Loucy (cell line): ENCODE data around the gene HOMER3.

Source experiments
- H2AFZ ChIP-seq: fragments of 200-600 bp; sonication (generic); 2 replicates; pipeline ENCODE4 v1.6.0; 2016; ENCODE audit warnings: antibody characterized with exemption, mild to moderate bottlenecking, low read length, moderate library complexity
- H3F3A ChIP-seq: fragments of 200-600 bp; 2 replicates; pipeline ENCODE4 v1.6.0; 2016; ENCODE audit warnings: antibody characterized with exemption, low read depth, mild to moderate bottlenecking
- H3K27me3 ChIP-seq: fragments of 200-600 bp; sonication (generic); 2 replicates; pipeline ENCODE4 v1.6.1; 2014; ENCODE audit warnings: low read length, mild to moderate bottlenecking; ENCODE audit not compliant: insufficient read depth, poor library complexity, severe bottlenecking
- H3K36me3 ChIP-seq: fragments of 200-600 bp; sonication (generic); 2 replicates; pipeline ENCODE4 v1.6.1; 2016; ENCODE audit warnings: low read length; ENCODE audit not compliant: insufficient read depth
- H3K4me1 ChIP-seq: fragments of 200-600 bp; sonication (generic); 2 replicates; pipeline ENCODE4 v1.5.1; 2014; ENCODE audit warnings: low read length, mild to moderate bottlenecking; ENCODE audit not compliant: insufficient read depth, poor library complexity, severe bottlenecking
- H3K4me2 ChIP-seq: fragments of 200-600 bp; sonication (generic); 2 replicates; pipeline ENCODE4 v1.6.0; 2014; ENCODE audit warnings: antibody characterized with exemption, low read length, low read depth, mild to moderate bottlenecking; ENCODE audit not compliant: poor library complexity, severe bottlenecking
- H3K4me3 ChIP-seq: fragments of 200-600 bp; sonication (generic); 2 replicates; pipeline ENCODE4 v1.5.1; 2014; ENCODE audit warnings: low read length, mild to moderate bottlenecking, mixed read lengths; ENCODE audit not compliant: poor library complexity, severe bottlenecking
- H3K79me2 ChIP-seq: fragments of 200-600 bp; sonication (generic); 2 replicates; pipeline ENCODE4 v1.6.1; 2014; ENCODE audit warnings: low read length; ENCODE audit not compliant: insufficient read depth
- H3K9ac ChIP-seq: fragments of 200-600 bp; sonication (generic); 2 replicates; pipeline ENCODE4 v1.6.0; 2014; ENCODE audit warnings: mild to moderate bottlenecking, low read depth, low read length, moderate library complexity; ENCODE audit not compliant: poor library complexity, severe bottlenecking
- H3K9me2 ChIP-seq: fragments of 200-600 bp; sonication (generic); replicated peaks from 2 replicates; pipeline ENCODE4 v1.6.1; 2016; ENCODE audit warnings: low read depth, low read length, mixed read lengths
- H3K9me3 ChIP-seq: fragments of 200-600 bp; sonication (generic); 2 replicates; pipeline ENCODE4 v1.6.1; 2014; ENCODE audit warnings: mild to moderate bottlenecking, antibody characterized with exemption, low read length, low read depth; ENCODE audit not compliant: insufficient read depth
- H4K20me1 ChIP-seq: fragments of 200-600 bp; sonication (generic); 2 replicates; pipeline ENCODE4 v1.6.0; 2014; ENCODE audit warnings: antibody characterized with exemption, low read length, mild to moderate bottlenecking; ENCODE audit not compliant: insufficient read depth, poor library complexity, severe bottlenecking
- EZH2phosphoT487 ChIP-seq: fragments of 200-600 bp; IDR thresholded peaks from 2 replicates; pipeline ENCODE4 v1.6.1; 2018; ENCODE audit warnings: antibody characterized with exemption, mild to moderate bottlenecking, moderate library complexity, borderline replicate concordance
- TF ChIP-seq, protein P1 (sequence below): fragments of 200-600 bp; sonication (generic); conservative IDR thresholded peaks from 2 replicates; pipeline ENCODE4 v1.5.1; 2014; ENCODE audit warnings: mild to moderate bottlenecking, antibody characterized with exemption, low read length

Gene HOMER3

DNA sequence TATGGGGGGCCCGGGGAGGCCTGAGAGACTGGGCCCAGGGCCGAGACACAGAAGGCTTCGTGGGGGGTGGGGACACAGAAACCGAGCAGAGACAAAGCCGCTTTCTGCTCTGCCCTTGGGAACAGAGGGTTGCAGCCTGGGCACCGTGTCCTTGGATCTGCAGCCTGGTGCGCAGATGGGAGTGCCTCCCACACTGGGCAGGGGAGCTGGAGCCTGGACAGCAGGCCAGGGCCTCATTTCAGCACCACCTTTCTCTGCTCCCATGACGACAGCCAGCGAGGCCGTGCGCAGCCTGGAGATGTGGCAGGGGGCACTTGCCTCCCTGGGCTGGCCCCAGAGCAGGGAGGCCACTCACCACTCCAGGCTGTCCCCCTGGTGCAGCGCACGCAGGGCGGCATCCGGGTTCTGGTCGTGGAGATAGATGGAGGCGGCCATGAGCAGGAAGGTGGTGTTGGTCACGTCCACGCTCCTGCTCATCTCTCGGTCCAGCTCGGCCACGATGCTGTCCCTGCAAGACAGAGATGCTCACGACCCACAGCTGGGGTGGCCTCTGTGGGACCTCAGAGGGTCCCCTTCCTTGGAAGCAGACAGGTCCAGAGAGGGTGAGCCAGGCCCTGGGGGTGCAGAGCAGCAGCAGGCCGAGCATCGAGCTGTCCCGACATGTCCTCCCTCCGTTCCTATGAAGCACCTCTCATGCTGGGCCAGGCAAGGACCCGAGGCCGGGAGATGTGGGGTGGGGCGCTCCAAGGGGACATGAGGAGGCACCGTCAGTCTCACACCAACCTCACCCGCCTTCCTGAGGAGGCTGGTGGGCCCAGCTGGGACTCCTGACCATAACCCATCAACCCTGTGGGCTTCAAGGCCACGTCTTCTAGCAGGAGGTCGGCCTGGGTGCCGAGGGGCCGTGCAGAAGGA lies 34.2 kb downstream of the HOMER3 start:
- Histone ChIP-seq H3K36me3 (no peaks in the 10 kb centered on the region; the same call in 1 of the 2 replicates), H3K9me2 (no peaks in the 10 kb centered on the region), H3F3A (no peaks in the 10 kb centered on the region), H2AFZ (no peak overlapping the region), H3K27me3 (no peaks in the 10 kb centered on the region), H3K4me3 (no peak overlapping the region), H3K9ac (no peak overlapping the region), H3K9me3 (no peaks in the 10 kb centered on the region), H4K20me1 (no peaks in the 10 kb centered on the region), H3K79me2 (no peaks in the 10 kb centered on the region), H3K4me1 (no peaks in the 10 kb centered on the region), H3K4me2 (no peak overlapping the region)
- no peak for TF ChIP-seq EZH2phosphoT487
- TF ChIP-seq, protein P1, sequence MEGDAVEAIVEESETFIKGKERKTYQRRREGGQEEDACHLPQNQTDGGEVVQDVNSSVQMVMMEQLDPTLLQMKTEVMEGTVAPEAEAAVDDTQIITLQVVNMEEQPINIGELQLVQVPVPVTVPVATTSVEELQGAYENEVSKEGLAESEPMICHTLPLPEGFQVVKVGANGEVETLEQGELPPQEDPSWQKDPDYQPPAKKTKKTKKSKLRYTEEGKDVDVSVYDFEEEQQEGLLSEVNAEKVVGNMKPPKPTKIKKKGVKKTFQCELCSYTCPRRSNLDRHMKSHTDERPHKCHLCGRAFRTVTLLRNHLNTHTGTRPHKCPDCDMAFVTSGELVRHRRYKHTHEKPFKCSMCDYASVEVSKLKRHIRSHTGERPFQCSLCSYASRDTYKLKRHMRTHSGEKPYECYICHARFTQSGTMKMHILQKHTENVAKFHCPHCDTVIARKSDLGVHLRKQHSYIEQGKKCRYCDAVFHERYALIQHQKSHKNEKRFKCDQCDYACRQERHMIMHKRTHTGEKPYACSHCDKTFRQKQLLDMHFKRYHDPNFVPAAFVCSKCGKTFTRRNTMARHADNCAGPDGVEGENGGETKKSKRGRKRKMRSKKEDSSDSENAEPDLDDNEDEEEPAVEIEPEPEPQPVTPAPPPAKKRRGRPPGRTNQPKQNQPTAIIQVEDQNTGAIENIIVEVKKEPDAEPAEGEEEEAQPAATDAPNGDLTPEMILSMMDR: no peak

DNA sequence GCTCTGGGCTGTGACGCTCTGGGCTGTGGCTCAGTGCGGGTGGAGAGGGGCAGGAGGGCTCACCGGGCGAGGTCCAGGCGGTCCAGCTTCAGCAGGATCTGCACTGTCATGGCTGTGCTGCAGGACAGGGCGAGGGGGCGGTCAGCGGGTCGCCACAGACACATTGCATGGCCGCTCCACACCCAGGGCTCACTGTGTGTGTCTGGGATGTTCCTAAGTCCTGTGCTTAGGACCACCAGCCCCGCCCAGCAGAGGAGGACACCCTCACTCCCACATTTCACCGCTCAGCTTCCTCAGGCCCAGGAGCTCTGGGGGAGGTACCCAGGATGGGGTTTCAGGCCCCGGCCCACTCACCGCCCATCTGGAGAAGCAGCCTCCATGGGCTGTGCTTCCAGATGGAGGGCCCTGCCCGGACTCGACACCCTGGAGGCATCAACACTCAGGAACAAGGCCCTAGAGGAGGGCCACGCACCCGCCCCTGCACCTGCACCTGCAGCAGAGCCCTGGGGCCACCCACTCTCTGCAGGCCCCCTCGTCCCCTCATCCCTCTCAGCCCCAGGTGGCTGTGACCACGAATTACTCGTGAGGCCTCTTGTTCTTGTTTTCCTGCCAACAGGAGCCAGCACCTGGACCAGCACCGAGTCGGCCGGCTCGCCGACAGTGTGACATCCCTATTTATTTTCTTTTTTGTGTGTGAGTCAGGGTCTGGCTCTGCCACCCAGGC lies 35.3 kb downstream of the HOMER3 start:
- no peak overlapping the region for H3K4me3 ChIP-seq
- no peaks in the 10 kb centered on the region for H4K20me1 ChIP-seq
- H3K27me3 ChIP-seq: no peaks in the 10 kb centered on the region
- H3K9me2 ChIP-seq: no peaks in the 10 kb centered on the region
- H3K4me1 ChIP-seq: no peaks in the 10 kb centered on the region
- no peaks in the 10 kb centered on the region for H3F3A ChIP-seq
- no peaks in the 10 kb centered on the region; the same call in 1 of the 2 replicates for H3K36me3 ChIP-seq
- H3K4me2 ChIP-seq: no peak overlapping the region
- H3K9ac ChIP-seq: no peak overlapping the region
- no peaks in the 10 kb centered on the region for H3K9me3 ChIP-seq
- H3K79me2 ChIP-seq: no peaks in the 10 kb centered on the region
- TF ChIP-seq, protein P1: no peak
- no peak for TF ChIP-seq EZH2phosphoT487
- H2AFZ ChIP-seq: no peak overlapping the region

DNA sequence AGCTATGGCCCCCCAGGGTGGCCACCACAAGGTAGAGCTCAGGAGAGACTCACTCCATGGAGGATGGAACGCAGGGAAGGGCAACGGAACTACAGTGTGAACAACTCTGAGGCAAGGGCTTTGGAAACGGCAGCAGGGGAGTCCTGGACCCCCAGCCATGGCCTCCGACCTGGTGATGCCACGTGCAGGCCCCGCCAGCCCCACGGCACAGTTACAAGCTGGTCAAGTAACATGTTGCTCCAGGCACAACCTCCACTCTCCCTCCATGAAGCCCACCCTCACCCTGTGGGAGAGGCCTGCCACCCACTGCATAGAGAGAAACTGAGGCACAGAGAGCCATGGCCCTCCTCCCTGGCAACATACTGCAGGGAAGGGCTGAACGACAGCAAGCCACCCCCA lies 36.0 kb downstream of the HOMER3 start:
- Histone ChIP-seq H3K4me3 (no peak overlapping the region), H4K20me1 (no peaks in the 10 kb centered on the region), H2AFZ (no peak overlapping the region), H3K4me1 (no peaks in the 10 kb centered on the region), H3K9me2 (no peaks in the 10 kb centered on the region), H3K36me3 (no peaks in the 10 kb centered on the region; the same call in 1 of the 2 replicates), H3K4me2 (no peak overlapping the region), H3F3A (no peaks in the 10 kb centered on the region), H3K9me3 (no peaks in the 10 kb centered on the region), H3K27me3 (no peaks in the 10 kb centered on the region), H3K9ac (no peak overlapping the region), H3K79me2 (no peaks in the 10 kb centered on the region)
- TF ChIP-seq EZH2phosphoT487: no peak
- TF ChIP-seq, protein P1: no peak
